Fibroblast of pulmonary artery (primary cell): ENCODE measurements around the gene STK10.
"Not testable (repeated sequence)": the region's sequence is repeated elsewhere in the genome, so short reads cannot be mapped to it uniquely, and the experiment has no call there.

Experiments
- DNase-seq: peaks from one replicate; pipeline ENCODE4 v3.0.0-alpha.2; 2010; ENCODE audit warnings: low read depth
- H3K4me3 ChIP-seq: replicated peaks from 2 replicates; pipeline ENCODE4 v1.5.1; 2011; ENCODE audit warnings: low read depth, mild to moderate bottlenecking, control low read depth, low read length, moderate library complexity
- CTCF ChIP-seq: IDR thresholded peaks from 2 replicates; pipeline ENCODE4 v1.5.1; 2011; ENCODE audit warnings: mild to moderate bottlenecking, control low read depth, low read length, inconsistent platforms; ENCODE audit errors: missing control alignments

Gene STK10

GRCh38 chr5:172164769-172165212, 23.2 kb downstream of the STK10 start:
- H3K4me3 ChIP-seq, result no peak overlapping the region
- peak; percentile 70 for DNase-seq
- TF ChIP-seq CTCF, result no peak

GRCh38 chr5:172163346-172163745, 24.7 kb downstream of the STK10 start:
- no peak overlapping the region for H3K4me3 ChIP-seq
- TF ChIP-seq CTCF, result no peak
- no peak for DNase-seq

GRCh38 chr5:172162987-172163343, 25.1 kb downstream of the STK10 start:
- no peak for DNase-seq
- H3K4me3 ChIP-seq, result no peak overlapping the region
- TF ChIP-seq CTCF, result no peak

- TF ChIP-seq CTCF, result peak; percentile 35
- H3K4me3 ChIP-seq, result no peak overlapping the region
- DNase-seq, result peak; percentile 55
Observed at GRCh38 chr5:172162323-172162986, 25.6 kb downstream of the STK10 start.

- H3K4me3 ChIP-seq, result no peak overlapping the region
- DNase-seq, result no peak
- TF ChIP-seq CTCF, result no peak
Observed at GRCh38 chr5:172160506-172160905, 27.5 kb downstream of the STK10 start.

- no peak for TF ChIP-seq CTCF
- no peak overlapping the region for H3K4me3 ChIP-seq
- DNase-seq, result no peak
Observed at GRCh38 chr5:172159016-172159415, 29.0 kb downstream of the STK10 start.

GRCh38 chr5:172156541-172156994, 31.5 kb downstream of the STK10 start:
- H3K4me3 ChIP-seq, result no peak overlapping the region
- peak; percentile 40 for DNase-seq
- TF ChIP-seq CTCF, result no peak

GRCh38 chr5:172155101-172155500, 32.9 kb downstream of the STK10 start:
- H3K4me3 ChIP-seq, DNase-seq: not testable (repeated sequence)
